H1 (cell line): ENCODE measurements around the gene OR52W1. TPM values are rescaled to one million over a fixed set of nuclear protein-coding genes. Genes with fewer than 3 reads are reported as not detected.

Source experiments
- CBX5 ChIP-seq: fragments of 300-800, 300-1000 bp; sonication (generic); IDR thresholded peaks from 2 replicates; pipeline ENCODE4 v1.7.1; 2016; ENCODE audit warnings: antibody characterized with exemption, low read length, low read depth
- CHD7 ChIP-seq: fragments of 300-600 bp; sonication (generic); IDR thresholded peaks from 2 replicates; pipeline ENCODE4 v1.7.1; 2012; ENCODE audit warnings: low read length, moderate library complexity, mild to moderate bottlenecking, inconsistent platforms; ENCODE audit not compliant: insufficient replicate concordance
- E2F6 ChIP-seq: IDR thresholded peaks from 2 replicates; pipeline ENCODE4 v1.6.1; 2012; ENCODE audit warnings: inconsistent platforms
- RAD21 ChIP-seq, 2 experiments: IDR thresholded peaks in 1 of 2; conservative IDR thresholded peaks in 1 of 2; 2 replicates each; pipeline ENCODE4 v1.6.1; 2011; ENCODE audit warnings: low read depth in 2 of 2, low read length in 2 of 2, improper control_type of control experiment in 1 of 2, inconsistent platforms in 1 of 2, mild to moderate bottlenecking in 1 of 2, moderate library complexity in 1 of 2
- SIX5 ChIP-seq: IDR thresholded peaks from 2 replicates; pipeline ENCODE4 v1.6.1; 2011; ENCODE audit warnings: mild to moderate bottlenecking, low read depth, low read length
- polyA plus RNA-seq, 7 experiments: library from polyadenylated mRNA; depleted of rRNA in 3 of 7; stranded (reverse) in 5 of 7; unstranded in 2 of 7; fragments of >200 nt in 5 of 7; fragments of 200-250 nt in 2 of 7; gene quantifications; 1 replicate in 5 of 7; 2 replicates in 1 of 7; 4 replicates in 1 of 7; pipeline versions ENCODE4 v1.2.1 to v1.2.3, GENCODE V29; 2011 to 2013; ENCODE audit warnings: missing spikeins in 2 of 7, mixed read lengths in 2 of 7
- total RNA-seq: library from RNA; stranded (reverse); fragmentation: NEBNext Ultra II Directional; extraction: Animal tissue kit (Norgen Biotek cat#: 25700); gene quantifications from 2 replicates; pipeline ENCODE4 v1.2.1, GENCODE V29; 2021

OR52W1 gene
- total and polyA plus RNA-seq, 2 of the 8 experiments (the other 6 are each of a cell fraction or from before 2014, with no cell fraction given): not detected

- TF ChIP-seq CBX5 (no peak), SIX5 (no peak), RAD21 (IDR thresholded peaks at IDR 0.05 in 1 of 2, conservative IDR thresholded peaks at IDR 0.05 in 1 of 2; ENCODE audit: low read depth in 2 of 2, low read length in 2 of 2) (no peak), CHD7 (no peak), E2F6 (no peak)
Observed at GRCh38 chr11:6217722-6218121, 18.7 kb downstream of the OR52W1 start (continued).
